Measurements from ENCODE around the gene CD244. TPM values are rescaled to one million over a fixed set of nuclear protein-coding genes. Genes with fewer than 3 reads are reported as not detected.

CD244 gene
- total RNA-seq, 1 donor from 2014 or later: not detected

- Mint-ChIP-seq H3K4me1 (ENCODE audit: low read depth) (no peaks in the 10 kb centered on the region), H3K9me3 (ENCODE audit: low read depth) (peaks cover 2% of the 10 kb centered on the region), H3K27ac (ENCODE audit: unreplicated experiment) (no peak overlapping the region), H3K36me3 (ENCODE audit: low read depth) (no peaks in the 10 kb centered on the region), H3K27me3 (ENCODE audit: low read depth) (peaks cover 15% of the 10 kb centered on the region), H3K4me3 (ENCODE audit: unreplicated experiment) (no peak overlapping the region)
- TF ChIP-seq, protein P1, sequence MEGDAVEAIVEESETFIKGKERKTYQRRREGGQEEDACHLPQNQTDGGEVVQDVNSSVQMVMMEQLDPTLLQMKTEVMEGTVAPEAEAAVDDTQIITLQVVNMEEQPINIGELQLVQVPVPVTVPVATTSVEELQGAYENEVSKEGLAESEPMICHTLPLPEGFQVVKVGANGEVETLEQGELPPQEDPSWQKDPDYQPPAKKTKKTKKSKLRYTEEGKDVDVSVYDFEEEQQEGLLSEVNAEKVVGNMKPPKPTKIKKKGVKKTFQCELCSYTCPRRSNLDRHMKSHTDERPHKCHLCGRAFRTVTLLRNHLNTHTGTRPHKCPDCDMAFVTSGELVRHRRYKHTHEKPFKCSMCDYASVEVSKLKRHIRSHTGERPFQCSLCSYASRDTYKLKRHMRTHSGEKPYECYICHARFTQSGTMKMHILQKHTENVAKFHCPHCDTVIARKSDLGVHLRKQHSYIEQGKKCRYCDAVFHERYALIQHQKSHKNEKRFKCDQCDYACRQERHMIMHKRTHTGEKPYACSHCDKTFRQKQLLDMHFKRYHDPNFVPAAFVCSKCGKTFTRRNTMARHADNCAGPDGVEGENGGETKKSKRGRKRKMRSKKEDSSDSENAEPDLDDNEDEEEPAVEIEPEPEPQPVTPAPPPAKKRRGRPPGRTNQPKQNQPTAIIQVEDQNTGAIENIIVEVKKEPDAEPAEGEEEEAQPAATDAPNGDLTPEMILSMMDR (IDR thresholded peaks at IDR 0.05): no peak
- DNase-seq (ENCODE audit: low spot score): no peak
Observed at GRCh38 chr1:160844447-160845232, 18.0 kb downstream of the CD244 start.

DNA sequence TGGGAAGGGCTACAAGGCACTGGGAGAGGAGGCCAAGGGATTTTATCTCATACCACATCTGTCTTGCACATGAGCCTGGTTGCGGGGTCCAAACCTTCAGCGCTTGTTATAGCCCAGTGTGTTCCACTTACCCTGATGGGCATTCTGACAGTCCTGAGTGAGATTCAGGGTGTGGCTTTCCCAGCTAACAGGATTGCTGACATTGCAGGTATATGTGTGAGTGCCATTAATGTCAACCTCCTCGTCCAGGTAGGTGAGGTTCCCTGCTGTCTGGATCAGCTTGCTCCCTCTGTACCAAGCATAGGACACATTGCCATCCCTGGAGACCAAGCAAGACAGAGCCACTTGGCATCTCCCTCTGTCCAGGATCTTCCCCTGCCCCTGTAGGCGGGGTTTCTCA lies 21.6 kb downstream of the CD244 start:
- DNase-seq (ENCODE audit: low spot score): no peak
- H3K27ac Mint-ChIP-seq (ENCODE audit: unreplicated experiment): no peak overlapping the region
- peaks cover 6% of the 10 kb centered on the region for H3K27me3 Mint-ChIP-seq (ENCODE audit: low read depth)
- no peaks in the 10 kb centered on the region for H3K9me3 Mint-ChIP-seq (ENCODE audit: low read depth)
- no peaks in the 10 kb centered on the region for H3K4me1 Mint-ChIP-seq (ENCODE audit: low read depth)
- TF ChIP-seq, protein P1 (IDR thresholded peaks at IDR 0.05): no peak
- no peak overlapping the region for H3K4me3 Mint-ChIP-seq (ENCODE audit: unreplicated experiment)
- no peaks in the 10 kb centered on the region for H3K36me3 Mint-ChIP-seq (ENCODE audit: low read depth)

DNA sequence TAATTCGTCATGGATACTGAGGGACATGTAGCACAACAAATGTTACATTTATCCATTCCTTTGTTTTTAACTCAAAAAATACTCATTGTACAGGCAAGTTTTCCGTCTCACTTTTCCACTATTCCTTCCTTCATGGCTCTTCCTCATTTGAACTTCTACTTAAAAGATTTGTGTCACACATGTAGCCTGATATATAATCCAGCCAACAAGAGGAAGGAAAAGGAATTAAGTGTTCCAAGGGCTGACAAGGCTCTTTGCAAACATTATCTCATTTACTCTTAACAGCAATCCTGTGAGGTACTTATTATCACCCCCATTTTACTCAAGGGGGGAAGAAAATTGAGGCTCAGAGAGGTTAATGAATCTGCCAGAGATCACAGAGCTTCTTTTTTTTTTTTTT lies 22.9 kb downstream of the CD244 start:
- TF ChIP-seq, protein P1 (IDR thresholded peaks at IDR 0.05): no peak

DNA sequence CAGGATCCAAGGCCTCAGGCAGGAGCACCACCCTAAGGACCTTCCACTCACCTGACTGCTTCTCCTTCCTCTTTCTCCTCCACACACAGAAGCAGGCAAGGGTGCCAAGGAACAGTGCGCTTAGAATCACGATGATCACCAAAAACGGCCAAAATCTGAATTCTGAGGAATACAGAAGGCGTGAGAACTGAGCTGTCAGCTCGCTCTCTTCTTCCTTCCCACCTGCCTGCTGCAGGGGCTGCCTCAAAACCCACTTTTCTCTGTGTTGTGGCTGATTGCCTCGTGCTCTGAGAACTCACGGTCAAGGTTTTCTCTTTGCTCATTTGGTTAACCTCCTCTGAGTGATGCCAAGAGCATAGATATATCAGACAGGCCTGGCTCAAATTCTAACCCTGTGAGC lies 23.8 kb downstream of the CD244 start:
- TF ChIP-seq, protein P1 (IDR thresholded peaks at IDR 0.05): no peak
- no peak for DNase-seq (ENCODE audit: low spot score)
- Mint-ChIP-seq H3K9me3 (ENCODE audit: low read depth) (no peaks in the 10 kb centered on the region), H3K27ac (ENCODE audit: unreplicated experiment) (no peak overlapping the region), H3K4me1 (ENCODE audit: low read depth) (no peaks in the 10 kb centered on the region), H3K27me3 (ENCODE audit: low read depth) (peaks cover 9% of the 10 kb centered on the region), H3K4me3 (ENCODE audit: unreplicated experiment) (no peak overlapping the region), H3K36me3 (ENCODE audit: low read depth) (no peaks in the 10 kb centered on the region)

More for the DNA sequence above, 22.9 kb downstream of the CD244 start:
- Mint-ChIP-seq H3K4me1 (ENCODE audit: low read depth) (no peaks in the 10 kb centered on the region), H3K27ac (ENCODE audit: unreplicated experiment) (no peak overlapping the region), H3K27me3 (ENCODE audit: low read depth) (peaks cover 7% of the 10 kb centered on the region), H3K4me3 (ENCODE audit: unreplicated experiment) (no peak overlapping the region), H3K9me3 (ENCODE audit: low read depth) (no peaks in the 10 kb centered on the region), H3K36me3 (ENCODE audit: low read depth) (no peaks in the 10 kb centered on the region)
- DNase-seq (ENCODE audit: low spot score): no peak

GRCh38 chr1:160837558-160838205 lies 25.0 kb downstream of the CD244 start:
- Mint-ChIP-seq H3K4me1 (ENCODE audit: low read depth) (no peaks in the 10 kb centered on the region), H3K4me3 (ENCODE audit: unreplicated experiment) (no peak overlapping the region), H3K27ac (ENCODE audit: unreplicated experiment) (no peak overlapping the region), H3K9me3 (ENCODE audit: low read depth) (no peaks in the 10 kb centered on the region), H3K27me3 (ENCODE audit: low read depth) (peaks cover 13% of the 10 kb centered on the region), H3K36me3 (ENCODE audit: low read depth) (no peaks in the 10 kb centered on the region)
- TF ChIP-seq, protein P1 (IDR thresholded peaks at IDR 0.05): no peak
- no peak for DNase-seq (ENCODE audit: low spot score)

Measured in chondrocyte (in vitro differentiated cells).